ENCODE results near the gene SPG7.
A peak's percentile ranks its signal among the peaks of the same experiment; 100 is the strongest.

SPG7 gene

GRCh38 chr16:89485701-89486246 is 22.4 kb upstream of the SPG7 start:
- DNase-seq (ENCODE audit: low spot score), result no peak

- DNase-seq (ENCODE audit: low spot score), result peak; percentile 87
These were observed 18.9 kb upstream of the SPG7 start for GRCh38 chr16:89489040-89489897.

- DNase-seq (ENCODE audit: low spot score), result no peak
These were observed 18.2 kb upstream of the SPG7 start for GRCh38 chr16:89489898-89490438.

GRCh38 chr16:89490439-89491237 is 17.6 kb upstream of the SPG7 start, which contains the start of gene ANKRD11:
TSS of gene ANKRD11 (minus strand) at chr16:89490561. CDS start at chr16:89317019, 173,542 bp downstream.
- DNase-seq (ENCODE audit: low spot score), result peak; percentile 100

GRCh38 chr16:89491238-89491869 is 16.8 kb upstream of the SPG7 start:
- no peak for DNase-seq (ENCODE audit: low spot score)

GRCh38 chr16:89491974-89492687 is 16.1 kb upstream of the SPG7 start:
- no peak for DNase-seq (ENCODE audit: low spot score)

- DNase-seq (ENCODE audit: low spot score), result no peak
These were observed 14.4 kb upstream of the SPG7 start for GRCh38 chr16:89493776-89494175.

- DNase-seq (ENCODE audit: low spot score), result no peak
These were observed 13.1 kb upstream of the SPG7 start for GRCh38 chr16:89495121-89495520.

- no peak for DNase-seq (ENCODE audit: low spot score)
These were observed 9.4 kb upstream of the SPG7 start for GRCh38 chr16:89498839-89499238.

- no peak for DNase-seq (ENCODE audit: low spot score)
These were observed 8.4 kb upstream of the SPG7 start for GRCh38 chr16:89499767-89500166.

- no peak for DNase-seq (ENCODE audit: low spot score)
These were observed 5.9 kb upstream of the SPG7 start for GRCh38 chr16:89502081-89502843.

- no peak for DNase-seq (ENCODE audit: low spot score)
These were observed 4.1 kb upstream of the SPG7 start for GRCh38 chr16:89504091-89504490.

- peak; percentile 87 for DNase-seq (ENCODE audit: low spot score)
These were observed 2.7 kb upstream of the SPG7 start for GRCh38 chr16:89505204-89506112.

GRCh38 chr16:89506113-89506504 is 2.1 kb upstream of the SPG7 start:
- DNase-seq (ENCODE audit: low spot score), result no peak

GRCh38 chr16:89506791-89507191 is 1.4 kb upstream of the SPG7 start:
- DNase-seq (ENCODE audit: low spot score), result no peak

- DNase-seq (ENCODE audit: low spot score), result no peak
These were observed 879 bp upstream of the SPG7 start for GRCh38 chr16:89507214-89507833.

- DNase-seq (ENCODE audit: low spot score), result no peak
These were observed 2.3 kb downstream of the SPG7 start for GRCh38 chr16:89510526-89510925.

- no peak for DNase-seq (ENCODE audit: low spot score)
These were observed 3.2 kb downstream of the SPG7 start for GRCh38 chr16:89511374-89511773.

- DNase-seq (ENCODE audit: low spot score), result no peak
These were observed 4.2 kb downstream of the SPG7 start for GRCh38 chr16:89512453-89512852.
